Measurements from ENCODE around the gene HOXA6.

- no peak for TF ChIP-seq CTCF (IDR thresholded peaks at IDR 0.05; ENCODE audit: low read depth, low read length, missing input control)
- no peak for TF ChIP-seq GABPA (IDR thresholded peaks at IDR 0.05 in 1 of 2, conservative IDR thresholded peaks at IDR 0.05 in 1 of 2)
- no peak for TF ChIP-seq REST (IDR thresholded peaks at IDR 0.05)
- TF ChIP-seq RAD21 (IDR thresholded peaks at IDR 0.05) = no peak
- TF ChIP-seq MAX (IDR thresholded peaks at IDR 0.05) = no peak
- no peak for TF ChIP-seq SP1 (IDR thresholded peaks at IDR 0.05)
- TF ChIP-seq JUND (IDR thresholded peaks at IDR 0.05) = no peak
- TF ChIP-seq TAF1 (conservative IDR thresholded peaks at IDR 0.05) = no peak
- TF ChIP-seq ATF3 (IDR thresholded peaks at IDR 0.05) = no peak
- TF ChIP-seq FOXA1 (IDR thresholded peaks at IDR 0.05) = no peak
- TF ChIP-seq YY1 (IDR thresholded peaks at IDR 0.05) = no peak
These were observed 43.9 kb downstream of the HOXA6 start for GRCh38 chr7:27103489-27104226.
